ENCODE measurements around the gene ARFIP1.
"Not testable (repeated sequence)": the region's sequence is repeated elsewhere in the genome, so short reads cannot be mapped to it uniquely, and the experiment has no call there.

Gene ARFIP1, protein sequence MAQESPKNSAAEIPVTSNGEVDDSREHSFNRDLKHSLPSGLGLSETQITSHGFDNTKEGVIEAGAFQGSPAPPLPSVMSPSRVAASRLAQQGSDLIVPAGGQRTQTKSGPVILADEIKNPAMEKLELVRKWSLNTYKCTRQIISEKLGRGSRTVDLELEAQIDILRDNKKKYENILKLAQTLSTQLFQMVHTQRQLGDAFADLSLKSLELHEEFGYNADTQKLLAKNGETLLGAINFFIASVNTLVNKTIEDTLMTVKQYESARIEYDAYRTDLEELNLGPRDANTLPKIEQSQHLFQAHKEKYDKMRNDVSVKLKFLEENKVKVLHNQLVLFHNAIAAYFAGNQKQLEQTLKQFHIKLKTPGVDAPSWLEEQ

DNA sequence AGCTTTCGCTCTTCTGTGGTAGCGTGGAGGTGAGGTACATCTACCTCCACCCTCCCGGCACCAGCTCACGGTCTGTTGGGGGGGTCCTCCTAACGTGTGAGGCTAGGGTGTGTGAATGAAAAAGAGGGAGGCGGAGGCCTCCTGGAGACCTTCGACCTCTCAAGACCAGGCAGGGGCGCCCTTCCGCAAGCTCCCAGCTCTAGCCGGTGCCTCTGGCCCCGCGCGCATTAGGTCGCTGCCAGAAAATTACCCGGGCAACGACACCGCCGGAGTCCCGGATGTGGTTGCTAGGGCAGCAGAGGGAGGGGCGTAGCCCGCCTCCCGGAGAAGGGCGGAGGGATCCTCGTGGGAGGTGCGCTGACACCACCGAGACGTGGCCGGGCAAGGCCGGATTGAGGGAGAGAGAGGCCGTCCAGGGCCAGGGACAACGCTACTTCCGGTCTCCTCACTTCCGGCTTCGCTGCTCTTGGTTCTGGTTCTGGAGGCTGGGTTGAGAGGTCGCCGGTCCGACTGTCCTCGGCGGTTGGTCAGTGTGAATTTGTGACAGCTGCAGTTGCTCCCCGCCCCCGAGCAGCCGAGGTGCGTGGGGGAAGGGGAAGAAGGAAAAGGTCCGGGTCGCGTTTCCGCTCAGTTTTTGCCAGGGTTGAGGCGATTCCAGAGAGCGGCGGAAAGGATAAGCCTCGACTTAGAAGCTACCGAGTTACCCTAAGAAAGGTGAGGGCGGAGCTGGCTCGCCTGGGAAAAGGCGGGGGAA lies at the start of gene ARFIP1, which contains the start of gene TIGD4:
Gene ARFIP1 (plus strand): TSS at position 442 of the 754 bp plus-strand sequence. CDS start 49,680 bp downstream, outside the sequence.
Gene TIGD4 (minus strand): TSS at position 218 of the 754 bp plus-strand sequence. CDS start 8,726 bp downstream, outside the sequence.
- DNase-seq = peak; percentile 96

DNA sequence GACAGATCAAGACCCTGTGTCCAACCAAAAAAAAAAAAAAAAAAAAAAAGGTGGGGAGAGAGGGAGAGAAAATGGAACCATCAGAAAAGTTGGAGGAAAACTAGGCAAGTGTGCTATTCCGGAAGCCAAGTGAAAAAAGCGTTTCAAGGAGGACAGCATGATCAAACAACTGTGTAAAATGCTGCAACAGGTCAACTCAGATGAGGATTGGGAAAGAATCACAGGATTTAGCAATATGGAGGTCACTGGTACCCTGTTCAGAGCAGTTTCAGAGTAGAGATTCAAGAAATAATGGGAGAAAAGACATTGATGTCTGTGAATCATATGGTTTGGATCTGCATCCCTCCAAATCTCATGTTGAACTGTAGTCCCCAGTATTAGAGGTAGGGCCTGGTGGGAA lies 47.8 kb upstream of the ARFIP1 start:
- DNase-seq = no peak

DNA sequence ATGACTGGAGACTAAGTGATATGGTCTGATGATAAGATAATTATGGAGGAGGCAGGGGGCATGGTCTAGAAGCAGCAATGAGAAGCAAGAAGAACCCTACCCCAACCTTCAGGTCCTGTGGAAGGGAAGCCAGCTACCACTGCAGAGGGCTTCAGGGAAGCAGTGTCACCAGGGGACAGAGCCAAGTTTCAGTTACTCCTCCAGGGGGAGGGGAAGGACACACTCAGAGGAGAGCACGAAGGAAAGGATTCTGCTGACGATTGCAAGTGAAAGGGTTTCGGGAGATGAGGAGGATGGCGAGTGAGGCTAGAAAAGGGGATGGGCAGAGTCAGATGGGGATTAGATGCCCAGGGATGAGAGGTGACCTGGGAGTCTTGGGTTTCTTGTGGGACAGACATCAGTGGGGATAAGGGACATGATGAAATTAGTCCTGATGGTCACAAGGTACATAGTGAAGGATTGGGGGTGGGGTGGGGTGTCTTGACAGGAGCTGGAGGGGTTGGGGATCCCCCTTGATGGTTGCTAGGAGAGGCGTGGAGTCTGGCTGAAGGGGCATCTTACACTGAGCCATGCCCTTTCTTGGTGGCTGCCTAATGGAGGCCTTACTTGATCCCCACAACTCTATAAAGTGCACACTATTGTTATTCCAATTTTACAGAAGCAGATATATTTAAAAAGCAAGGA lies 45.6 kb upstream of the ARFIP1 start:
- no peak for DNase-seq

DNA sequence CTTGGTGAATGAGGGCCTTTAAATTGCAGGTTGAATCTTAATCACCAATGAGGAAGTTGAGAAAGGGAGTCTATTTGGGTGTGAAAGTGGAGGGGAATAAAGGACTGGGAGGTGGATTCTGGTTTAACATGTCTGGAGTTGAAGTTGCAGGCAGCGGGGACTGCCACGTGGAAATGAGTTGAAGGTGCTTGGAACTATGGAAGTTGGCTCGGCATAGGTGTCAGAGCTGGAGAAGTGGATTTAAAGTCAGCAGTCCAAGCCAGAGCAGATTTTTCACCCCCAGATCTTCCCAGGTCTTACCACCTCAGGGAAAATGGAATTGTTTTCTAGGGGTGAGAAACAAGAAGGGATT lies 45.1 kb upstream of the ARFIP1 start:
- no peak for DNase-seq

DNA sequence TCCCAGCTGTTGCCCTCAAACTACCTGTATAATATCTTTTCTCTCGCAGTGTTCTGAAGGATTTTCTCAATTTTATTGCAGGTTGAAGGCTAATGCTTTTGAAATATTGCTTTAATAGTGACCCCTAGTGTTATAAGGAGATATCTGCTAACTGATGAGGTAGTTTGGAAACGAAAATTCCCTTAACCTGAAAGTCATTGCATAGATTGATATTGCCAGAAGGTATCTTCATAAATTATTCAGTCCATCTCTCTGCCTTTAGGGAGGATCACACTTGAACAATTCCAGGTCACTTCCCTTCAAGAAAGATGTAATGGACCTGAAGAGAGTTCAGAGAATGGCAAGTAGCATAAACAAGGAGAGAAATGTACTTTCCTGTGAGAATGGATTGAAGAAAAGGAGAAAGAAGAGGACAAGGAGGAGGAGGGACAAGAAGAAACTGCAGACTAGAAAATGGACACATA lies 44.3 kb upstream of the ARFIP1 start:
- DNase-seq = no peak

DNA sequence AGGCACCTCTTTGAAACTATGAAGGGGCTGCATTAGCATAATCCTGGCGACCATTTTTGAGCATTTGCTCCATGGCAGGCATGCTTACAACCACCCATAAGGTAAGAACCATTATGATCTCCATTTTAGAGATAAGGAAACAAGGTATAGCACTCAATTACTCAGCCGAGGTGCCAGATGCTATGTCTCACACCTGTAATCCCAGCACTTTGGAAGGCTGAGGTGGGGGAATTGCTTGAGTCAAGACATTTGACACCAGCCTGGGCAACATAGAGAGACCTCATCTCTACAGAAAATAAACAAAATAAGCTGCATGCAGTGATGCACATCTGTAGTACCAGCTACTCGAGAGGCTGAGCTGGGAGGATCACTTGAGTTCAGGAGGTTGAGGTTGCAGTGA lies 43.8 kb upstream of the ARFIP1 start:
- DNase-seq = no peak

DNA sequence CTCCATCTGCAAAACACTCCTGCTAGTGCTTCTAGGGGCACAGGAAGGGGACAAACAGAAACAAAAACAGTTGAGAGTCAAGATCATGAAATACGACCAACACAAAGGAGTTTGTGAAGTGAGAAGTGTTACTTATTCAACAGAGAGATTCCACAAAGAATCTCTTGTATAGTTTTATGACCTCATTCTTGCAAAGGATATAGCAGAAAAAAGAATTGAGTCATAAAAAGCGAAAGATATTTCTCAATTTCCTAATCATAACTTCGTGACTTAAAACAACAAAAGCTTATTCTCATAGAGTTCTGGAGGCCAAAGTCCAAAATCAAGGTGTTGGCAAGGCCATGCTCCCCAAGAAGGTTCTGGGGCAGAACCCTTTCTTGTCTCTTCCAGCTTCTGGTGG lies 40.9 kb upstream of the ARFIP1 start:
- DNase-seq = no peak

DNA sequence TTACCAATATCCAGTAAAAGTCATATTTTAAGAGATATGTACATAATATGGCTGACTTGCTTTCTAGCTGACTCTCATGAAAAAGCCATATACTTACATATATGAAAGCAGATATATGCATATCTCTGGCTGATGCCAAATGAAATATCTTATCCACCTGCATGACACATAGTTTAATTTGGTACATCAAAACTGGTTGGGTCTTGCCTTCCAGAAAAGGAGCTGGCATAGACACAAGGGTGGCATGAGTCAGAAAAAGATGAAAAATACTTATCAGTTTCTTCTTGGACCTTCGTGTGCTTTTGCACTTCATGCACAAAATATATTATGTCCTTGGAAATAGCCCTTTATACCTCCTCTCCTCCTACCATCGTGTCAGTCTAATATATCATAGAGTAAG lies 32.3 kb upstream of the ARFIP1 start:
- DNase-seq = no peak

DNA sequence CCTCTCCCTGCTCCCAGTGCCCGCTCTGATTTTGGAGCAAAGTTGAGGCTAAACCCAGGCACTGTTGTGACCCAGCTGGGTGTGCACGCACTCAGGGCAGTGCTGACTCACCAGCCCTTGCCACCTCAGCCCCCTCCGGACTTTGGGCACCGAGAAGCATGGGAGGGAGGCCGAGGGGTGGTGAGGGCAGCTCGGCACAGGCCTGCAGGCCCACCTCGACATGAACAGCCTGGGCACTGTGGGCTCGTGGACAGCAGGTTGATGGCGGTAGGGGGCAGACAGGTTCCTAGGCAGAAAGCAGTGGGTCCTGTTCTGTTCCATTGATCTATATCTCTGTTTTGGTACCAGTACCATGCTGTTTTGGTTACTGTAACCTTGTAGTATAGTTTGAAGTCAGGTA lies 31.1 kb upstream of the ARFIP1 start:
- no peak for DNase-seq

DNA sequence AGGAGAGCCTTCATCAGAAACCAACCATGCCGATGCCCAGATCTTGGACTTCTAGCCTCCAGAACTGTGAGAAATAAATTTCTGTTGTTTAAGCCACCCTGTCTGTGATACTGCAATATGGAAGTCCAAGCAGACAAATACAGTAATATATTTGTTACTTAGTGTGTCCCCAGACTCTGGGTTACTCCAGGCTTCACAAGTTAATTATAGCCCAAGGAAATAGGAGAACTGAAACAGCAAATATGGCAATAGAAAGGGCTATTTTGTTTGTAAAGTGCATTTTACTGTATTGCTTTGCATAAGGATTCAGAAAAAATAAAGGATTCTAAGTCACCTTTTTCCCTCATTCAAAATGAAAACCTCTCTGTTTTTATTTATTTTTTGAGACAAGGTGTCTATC lies 16.0 kb upstream of the ARFIP1 start:
- no peak for DNase-seq

DNA sequence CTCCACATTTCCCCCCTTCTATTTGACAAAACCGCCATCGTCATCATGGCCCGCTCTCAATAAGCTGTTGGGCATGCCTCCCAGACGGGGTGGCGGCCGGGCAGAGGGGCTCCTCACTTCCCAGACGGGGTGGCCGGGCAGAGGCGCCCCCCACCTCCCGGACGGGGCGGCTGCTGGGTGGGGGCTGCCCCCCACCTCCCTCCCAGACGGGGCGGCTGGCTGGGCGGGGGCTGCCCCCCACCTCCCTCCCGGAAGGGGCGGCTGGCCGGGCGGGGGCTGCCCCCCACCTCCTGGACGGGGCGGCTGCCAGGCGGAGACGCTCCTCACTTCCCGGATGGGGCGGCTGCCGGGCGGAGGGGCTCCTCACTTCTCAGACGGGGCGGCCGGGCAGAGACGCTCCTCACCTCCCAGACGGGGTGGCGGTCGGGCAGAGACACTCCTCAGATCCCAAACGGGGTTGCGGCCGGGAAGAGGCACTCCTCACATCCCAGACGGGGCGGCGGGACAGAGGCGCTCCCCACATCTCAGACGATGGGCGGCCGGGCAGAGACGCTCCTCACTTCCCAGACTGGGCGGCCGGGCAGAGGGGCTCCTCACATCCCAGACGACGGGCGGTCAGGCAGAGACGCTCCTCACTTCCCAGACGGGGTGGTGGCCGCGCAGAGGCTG lies 14.6 kb upstream of the ARFIP1 start:
- DNase-seq = not testable (repeated sequence)

DNA sequence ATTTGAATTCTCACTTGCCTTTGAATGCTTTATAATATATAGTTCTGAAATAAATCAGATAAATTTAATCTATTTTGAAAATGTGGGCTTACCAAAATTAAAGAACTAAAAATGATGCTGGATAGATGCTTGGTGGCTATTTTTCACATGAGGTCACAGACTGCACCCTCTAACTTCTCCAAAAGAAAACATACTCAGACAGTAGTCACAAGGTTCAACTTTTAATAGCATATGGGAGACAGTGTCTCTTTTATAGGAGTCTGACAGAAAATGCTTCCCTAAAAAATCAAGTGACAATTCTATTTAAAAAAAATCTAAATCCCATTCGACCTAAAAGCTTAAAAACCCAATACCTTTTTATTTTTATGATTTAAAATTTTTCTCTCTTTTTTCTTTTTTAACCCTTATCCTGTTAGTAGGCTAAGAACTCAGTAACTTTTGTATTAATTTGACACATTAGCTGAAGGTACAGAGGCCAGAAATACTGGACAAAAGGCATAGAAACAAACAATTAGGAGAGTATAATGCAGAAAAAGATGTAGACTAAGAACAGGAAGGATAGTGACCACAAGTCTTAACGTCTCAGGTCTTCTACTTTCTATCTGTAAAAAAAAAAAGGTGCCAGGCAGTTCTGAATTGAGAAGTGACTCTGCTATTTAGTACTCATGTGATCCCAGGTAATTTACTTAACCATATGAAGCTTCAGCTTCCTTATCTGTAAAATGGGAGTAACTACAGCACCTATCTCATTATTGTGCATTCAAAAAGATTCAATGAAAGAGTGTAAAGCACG lies 7.8 kb upstream of the ARFIP1 start:
- no peak for DNase-seq

DNA sequence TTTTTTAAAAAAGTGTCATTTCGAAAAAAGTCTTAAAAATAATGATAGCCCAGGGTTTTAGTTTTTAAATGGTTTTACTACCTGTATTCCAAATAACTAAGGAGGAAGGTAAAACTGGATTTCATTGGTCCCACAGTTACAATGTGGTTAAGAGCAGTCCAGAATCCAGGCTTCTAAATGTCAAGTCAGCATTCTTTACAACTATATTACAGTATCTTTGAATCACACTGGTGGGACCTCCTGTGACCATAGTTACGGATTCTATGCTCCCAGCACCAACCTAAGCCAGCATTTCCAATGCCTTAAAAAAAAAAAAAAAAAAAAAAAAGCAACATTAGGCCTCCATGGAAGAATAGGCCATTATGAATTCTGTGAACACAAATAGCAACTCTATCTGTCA lies 6.4 kb upstream of the ARFIP1 start:
- no peak for DNase-seq

DNA sequence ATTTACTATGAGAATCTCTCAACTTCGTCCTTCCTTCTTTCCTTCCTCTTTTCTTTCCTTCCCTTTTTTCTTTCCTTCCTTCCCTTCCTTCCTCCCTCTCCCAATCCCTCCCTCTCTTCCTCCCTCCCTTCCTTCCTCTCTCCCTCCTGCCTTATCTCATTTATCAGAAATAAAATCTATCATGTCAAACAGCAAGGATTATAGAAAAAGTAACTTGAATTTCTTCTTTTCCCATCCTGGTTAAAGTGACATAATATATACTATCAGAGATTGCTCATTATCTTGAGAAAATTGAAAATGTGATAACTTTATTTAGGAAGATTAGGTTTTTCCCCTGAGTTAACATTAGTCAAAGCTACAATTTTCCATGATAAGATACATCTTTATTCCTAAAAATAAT lies 5.8 kb upstream of the ARFIP1 start:
- DNase-seq = no peak

DNA sequence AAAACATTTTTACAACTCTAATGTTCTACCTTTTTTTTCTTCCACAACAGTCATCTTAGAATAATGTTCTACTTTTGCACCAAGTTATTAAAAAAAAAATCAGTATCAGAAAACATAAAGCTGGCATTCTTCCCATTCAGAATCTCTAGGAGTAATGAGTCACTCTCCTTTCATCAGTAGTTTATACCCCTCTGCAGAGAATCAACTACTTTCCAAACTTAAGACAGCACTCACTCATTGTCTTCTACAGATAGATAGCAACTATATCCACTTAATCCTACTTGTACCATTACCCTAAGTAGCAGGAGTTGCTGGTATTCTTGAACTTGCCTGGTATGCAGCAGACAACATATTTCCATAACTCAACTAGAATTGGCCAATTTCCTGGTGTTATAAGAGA lies 3.4 kb upstream of the ARFIP1 start:
- no peak for DNase-seq

DNA sequence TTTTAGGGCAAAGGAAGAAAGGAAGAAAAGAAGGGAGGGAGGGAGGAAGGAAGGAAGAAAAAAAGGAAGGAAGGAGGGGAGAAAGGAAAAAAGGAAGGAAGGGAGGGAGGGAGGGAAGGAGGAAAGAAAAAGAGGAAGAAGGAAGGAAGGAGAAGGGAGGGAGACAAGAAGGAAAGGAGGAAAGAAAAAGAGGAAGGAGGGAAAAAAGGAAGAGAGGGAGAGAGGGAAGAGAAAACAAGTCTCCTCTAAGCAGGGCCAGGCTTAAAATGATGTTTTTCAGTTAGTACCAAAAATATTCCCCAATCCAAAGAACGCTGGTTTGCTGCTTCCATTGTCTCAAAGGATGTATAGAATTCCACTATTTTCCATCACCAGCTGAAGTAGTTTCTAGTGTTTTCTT lies 2.3 kb upstream of the ARFIP1 start:
- no peak for DNase-seq

DNA sequence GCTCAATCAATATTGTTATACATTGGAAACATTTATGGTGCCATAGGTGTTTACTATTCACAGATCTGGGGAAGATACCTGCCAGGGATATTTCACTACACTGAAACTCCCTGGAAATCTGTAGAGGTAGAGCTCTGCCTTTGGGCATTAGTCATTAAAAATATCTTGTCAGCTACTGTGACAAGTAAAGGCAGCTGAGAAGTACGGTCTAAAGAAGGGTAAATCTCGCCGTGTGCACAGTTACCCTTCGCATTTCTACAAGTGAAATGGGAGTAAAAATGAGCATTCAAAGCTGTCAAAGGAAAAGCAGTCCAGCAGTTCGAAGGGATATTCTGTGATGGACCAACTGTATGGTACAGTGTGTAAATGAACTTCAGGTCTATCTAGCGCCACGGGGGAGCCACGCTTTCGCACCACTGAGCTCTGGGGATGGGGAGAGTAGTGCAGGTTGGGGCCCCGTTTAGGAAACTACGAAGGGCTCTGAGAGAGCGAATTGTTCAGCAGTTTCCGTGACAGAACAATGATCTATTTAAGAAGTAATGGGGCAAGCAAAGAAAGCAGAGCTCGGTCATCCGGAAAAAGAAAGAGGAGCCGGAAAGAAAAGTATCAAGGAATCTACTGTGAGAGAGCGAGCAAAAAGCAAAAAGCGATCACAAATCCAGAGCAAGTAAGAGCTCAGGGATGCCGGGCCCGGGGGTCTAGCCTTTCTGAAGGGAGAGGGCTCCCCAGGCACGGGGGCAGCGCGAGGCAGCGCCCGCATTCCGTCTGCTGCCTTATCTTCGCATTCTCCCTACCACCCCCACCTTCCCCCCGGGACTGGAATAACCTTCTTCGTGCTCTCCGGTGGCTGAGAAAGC lies 870 bp upstream of the ARFIP1 start:
- DNase-seq = peak; percentile 7

DNA sequence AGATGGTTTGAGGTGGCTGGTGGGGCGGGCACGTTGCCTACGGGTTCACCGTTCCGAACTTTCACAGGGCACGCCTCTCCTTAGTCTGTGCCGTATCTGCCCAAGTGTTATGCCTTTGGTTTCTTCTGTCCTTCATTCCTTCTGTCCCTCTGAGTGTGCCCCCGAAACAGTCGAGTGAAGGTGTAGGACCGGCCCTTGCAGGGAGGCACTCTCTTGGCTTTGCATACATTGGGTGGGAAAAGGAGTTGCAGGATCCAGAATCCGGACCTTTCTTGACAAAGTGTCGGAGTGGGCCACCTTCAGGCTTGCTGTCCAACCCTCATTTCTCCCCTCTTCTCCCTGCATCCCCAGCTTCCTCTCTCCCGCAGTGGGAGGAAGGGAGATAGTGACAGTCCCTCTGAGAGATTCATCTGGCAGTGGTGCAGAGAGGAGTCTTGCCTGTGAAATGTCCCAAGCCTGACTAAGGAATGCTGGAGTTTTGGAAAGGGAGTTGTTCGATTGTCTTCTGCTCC lies 569 bp downstream of the ARFIP1 start:
- DNase-seq = no peak

DNA sequence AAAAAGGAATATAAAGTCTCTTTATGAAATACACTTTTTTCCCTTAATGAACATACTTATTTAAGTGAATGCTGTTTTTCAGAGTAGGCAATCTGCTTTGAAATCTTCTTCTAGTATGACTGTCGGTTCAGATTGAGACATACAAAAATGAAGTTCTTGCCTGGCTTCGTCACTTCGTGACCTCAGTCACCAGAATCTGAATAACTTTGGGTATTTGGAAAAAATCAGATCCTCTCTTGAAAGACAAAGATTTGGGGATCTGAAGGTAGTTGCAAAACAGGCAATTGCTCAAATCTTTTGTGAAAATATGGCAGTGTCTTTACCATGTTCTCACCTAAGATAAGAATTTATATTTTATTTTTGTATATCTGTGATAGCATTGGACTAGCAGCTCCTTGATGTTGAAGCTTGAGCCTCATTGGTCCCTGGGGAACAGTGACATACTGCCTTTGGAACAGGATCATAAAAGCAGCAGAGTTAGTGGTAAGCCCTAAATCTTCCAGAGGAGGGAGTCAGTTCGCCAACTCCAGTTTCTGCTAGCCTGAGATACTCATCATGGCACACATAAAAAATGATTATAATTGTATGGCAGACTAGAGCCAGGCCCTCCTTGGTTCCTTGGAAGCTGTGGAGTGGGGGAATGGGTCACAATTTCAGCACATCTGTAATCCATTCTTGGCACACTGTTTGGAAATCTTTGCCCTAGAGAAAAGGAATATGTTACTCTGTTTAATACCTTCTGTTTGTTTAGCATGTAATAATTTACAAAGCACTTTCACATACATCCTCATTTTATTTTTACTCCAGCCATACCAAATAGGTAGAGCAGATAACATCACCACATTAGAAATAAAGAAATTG lies 5.0 kb downstream of the ARFIP1 start:
- no peak for DNase-seq
